ENCODE measurements around the gene ADAMTS13. TPM values are rescaled to one million over a fixed set of nuclear protein-coding genes. Genes with fewer than 3 reads are reported as not detected.

Gene ADAMTS13
- total RNA-seq, 1 experiment from 2014 or later = 12.0 TPM

- Mint-ChIP-seq H3K27ac (no peak overlapping the region), H3K36me3 (no peaks in the 10 kb centered on the region), H3K9me3 (no peaks in the 10 kb centered on the region), H3K4me1 (no peaks in the 10 kb centered on the region), H3K4me3 (no peak overlapping the region), H3K27me3 (ENCODE audit: low read depth) (peaks cover 4% of the 10 kb centered on the region)
- ATAC-seq (peak; percentile 30), DNase-seq (ENCODE audit: low spot score) (no peak)
- ChIA-PET CTCF (interaction anchor here (0.6 to 2.4 kb wide), 26 partner anchors 23 to 599 kb away, joined by 3 to 29 read pairs (median 5); partner anchors contain the start of genes CACFD1, GBGT1, STKLD1 and SURF1), POLR2A (no interaction called here)
- TF ChIP-seq HMGXB4 (CRISPR knock-in tag; IDR thresholded peaks at IDR 0.05) = no peak
- no peak for TF ChIP-seq E2F5 (CRISPR knock-in tag; IDR thresholded peaks at IDR 0.05)
- TF ChIP-seq USF1 (CRISPR knock-in tag; IDR thresholded peaks at IDR 0.05) = no peak
- TF ChIP-seq ERG (CRISPR knock-in tag; IDR thresholded peaks at IDR 0.05) = no peak
- no peak for TF ChIP-seq FOXP4 (CRISPR knock-in tag; IDR thresholded peaks at IDR 0.05)
- TF ChIP-seq PREB (CRISPR knock-in tag; IDR thresholded peaks at IDR 0.05; ENCODE audit: borderline replicate concordance) = no peak
- no peak for TF ChIP-seq ESRRA (CRISPR knock-in tag; IDR thresholded peaks at IDR 0.05; ENCODE audit: borderline replicate concordance)
- TF ChIP-seq E2F1 (CRISPR knock-in tag; IDR thresholded peaks at IDR 0.05) = no peak
- no peak for TF ChIP-seq ZNF232 (CRISPR knock-in tag; IDR thresholded peaks at IDR 0.05)
- TF ChIP-seq ARID4B (CRISPR knock-in tag; IDR thresholded peaks at IDR 0.05; ENCODE audit: borderline replicate concordance) = no peak
- no peak for TF ChIP-seq AR (CRISPR knock-in tag; IDR thresholded peaks at IDR 0.05)
- no peak for TF ChIP-seq NR2C2 (CRISPR knock-in tag; IDR thresholded peaks at IDR 0.05)
- no peak for TF ChIP-seq CREM (CRISPR knock-in tag; IDR thresholded peaks at IDR 0.05)
- no peak for TF ChIP-seq NR1H2 (CRISPR knock-in tag; IDR thresholded peaks at IDR 0.05)
- no peak for TF ChIP-seq SP1 (CRISPR knock-in tag; conservative IDR thresholded peaks at IDR 0.05)
Observed at GRCh38 chr9:133485531-133486260, 63.5 kb downstream of the ADAMTS13 start.
